Gastroesophageal sphincter (tissue), 4 donors: Measurements from ENCODE around the gene RNF223. TPM values are rescaled to one million over a fixed set of nuclear protein-coding genes. Genes with fewer than 3 reads are reported as not detected.

Experiments
- ATAC-seq: fragments of 150-250 bp; one replicate; pipeline ENCODE4 v1.9.1; 2016; ENCODE audit warnings: mild to moderate bottlenecking, moderate library complexity
- H3K27ac ChIP-seq, 4 donors: fragments of 200-600 bp; sonication (generic) in 3 of 4; 1 replicate in 3 of 4; 2 replicates in 1 of 4; pipeline ENCODE4 v1.5.1; 2016 to 2019
- H3K27me3 ChIP-seq: fragments of 200-600 bp; sonication (generic); one replicate; pipeline ENCODE4 v1.5.1; 2019
- H3K36me3 ChIP-seq, 2 donors: fragments of 200-600 bp; sonication (generic); one replicate each; pipeline ENCODE4 v1.5.1; 2019; ENCODE audit warnings: control low read depth in 1 of 2
- H3K4me1 ChIP-seq, 3 donors: fragments of 200-600 bp; sonication (generic); 1 replicate in 2 of 3; 2 replicates in 1 of 3; pipeline ENCODE4 v1.5.1; 2016 to 2019; ENCODE audit warnings: control low read depth in 2 of 3
- H3K4me3 ChIP-seq, 2 donors: fragments of 200-600 bp; sonication (generic); one replicate each; pipeline ENCODE4 v1.5.1; 2019; ENCODE audit warnings: mild to moderate bottlenecking in 1 of 2, moderate library complexity in 1 of 2
- H3K9me3 ChIP-seq, 3 donors: fragments of 200-600 bp; sonication (generic); one replicate each; pipeline ENCODE4 v1.5.1; 2017 to 2019; ENCODE audit warnings: control low read depth in 2 of 3
- CTCF ChIP-seq, 4 experiments: fragments of 200-600 bp in 2 of 4; fragments of 450-650 bp in 2 of 4; sonication (generic) in 1 of 4; IDR thresholded peaks; one replicate each; pipeline ENCODE4 v1.5.1; 2017 to 2019; ENCODE audit warnings: antibody characterized with exemption in 4 of 4, mild to moderate bottlenecking in 2 of 4, moderate library complexity in 2 of 4
- EP300 ChIP-seq: sonication (generic); formaldehyde crosslinking; IDR thresholded peaks from one replicate; pipeline ENCODE4 v1.6.1; 2017; ENCODE audit warnings: antibody characterized with exemption, mild to moderate bottlenecking
- POLR2A ChIP-seq, 2 donors: fragments of 450-650 bp; IDR thresholded peaks; one replicate each; pipeline ENCODE4 v1.6.1; 2017; ENCODE audit warnings: antibody characterized with exemption in 2 of 2, mild to moderate bottlenecking in 2 of 2, moderate library complexity in 1 of 2
- POLR2AphosphoS5 ChIP-seq: sonication (generic); formaldehyde crosslinking; IDR thresholded peaks from one replicate; pipeline ENCODE4 v1.6.1; 2017; ENCODE audit warnings: antibody characterized with exemption
- WGBS, 2 donors: methylation state at CpG; one replicate each; pipeline ENCODE4 v1.1.5; 2018; ENCODE audit warnings: low coverage in 1 of 2; 5-methylcytosine and 5-hydroxymethylcytosine counted together
- total RNA-seq, 4 donors: library from RNA; depleted of rRNA; stranded (reverse); fragments of >200 nt; gene quantifications; one replicate each; pipeline ENCODE4 v1.1.0, GENCODE V29; 2016

The RNF223 gene
- total RNA-seq, 4 donors from 2014 or later = 1.1 TPM; not detected in 3

GRCh38 chr1:1120866-1121591 is 46.9 kb upstream of the RNF223 start:
- Histone ChIP-seq H3K9me3 (no peaks in the 10 kb centered on the region), H3K36me3 (no peaks in the 10 kb centered on the region), H3K4me3 (no peak overlapping the region), H3K27me3 (peaks cover 65% of the 10 kb centered on the region), H3K4me1 (peaks cover 0 to 20% (median 6%) of the 10 kb centered on the region in 3 donors), H3K27ac (no peak overlapping the region)
- TF ChIP-seq EP300 = no peak
- no peak for TF ChIP-seq POLR2A (IDR thresholded peaks at IDR 0.05)
- no peak for TF ChIP-seq CTCF (IDR thresholded peaks at IDR 0.05)
- TF ChIP-seq POLR2AphosphoS5 = no peak
- no peak for ATAC-seq
- 60 to 70% methylated on average over 2 to 7 of the region's 25 CpGs for WGBS, 2 donors

GRCh38 chr1:1120096-1120495 is 46.0 kb upstream of the RNF223 start:
- WGBS, 2 donors = 75 to 81% methylated on average over 5 to 12 of the region's 16 CpGs
- Histone ChIP-seq H3K4me3 (no peak overlapping the region), H3K4me1 (peaks cover 0 to 25% (median 8%) of the 10 kb centered on the region in 3 donors), H3K9me3 (no peaks in the 10 kb centered on the region), H3K27ac (no peak overlapping the region), H3K27me3 (peaks cover 65% of the 10 kb centered on the region), H3K36me3 (no peaks in the 10 kb centered on the region)
- no peak for ATAC-seq
- TF ChIP-seq POLR2AphosphoS5 = no peak
- TF ChIP-seq CTCF (IDR thresholded peaks at IDR 0.05) = no peak
- no peak for TF ChIP-seq POLR2A (IDR thresholded peaks at IDR 0.05)
- TF ChIP-seq EP300 = no peak

GRCh38 chr1:1119272-1119890 is 45.3 kb upstream of the RNF223 start:
- H3K27ac ChIP-seq = no peak overlapping the region
- no peak for ATAC-seq
- peaks cover 0 to 32% (median 10%) of the 10 kb centered on the region in 3 donors for H3K4me1 ChIP-seq
- 69% methylated on average over 9 to 11 of the region's 20 CpGs for WGBS, 2 donors
- peaks cover 65% of the 10 kb centered on the region for H3K27me3 ChIP-seq
- no peak for TF ChIP-seq CTCF (IDR thresholded peaks at IDR 0.05)
- no peak for TF ChIP-seq POLR2AphosphoS5
- no peak for TF ChIP-seq POLR2A (IDR thresholded peaks at IDR 0.05)
- TF ChIP-seq EP300 = no peak
- H3K9me3 ChIP-seq = no peaks in the 10 kb centered on the region
- H3K4me3 ChIP-seq = no peak overlapping the region
- no peaks in the 10 kb centered on the region for H3K36me3 ChIP-seq

GRCh38 chr1:1118876-1119220 is 44.7 kb upstream of the RNF223 start:
- Histone ChIP-seq H3K4me1 (peaks cover 0 to 32% (median 10%) of the 10 kb centered on the region in 3 donors), H3K27ac (no peak overlapping the region), H3K9me3 (no peaks in the 10 kb centered on the region), H3K27me3 (peaks cover 65% of the 10 kb centered on the region), H3K4me3 (no peak overlapping the region), H3K36me3 (no peaks in the 10 kb centered on the region)
- TF ChIP-seq POLR2AphosphoS5 = no peak
- TF ChIP-seq EP300 = no peak
- no peak for TF ChIP-seq POLR2A (IDR thresholded peaks at IDR 0.05)
- no peak for TF ChIP-seq CTCF (IDR thresholded peaks at IDR 0.05)
- ATAC-seq = no peak
- WGBS, 2 donors = 84 to 96% methylated on average over 8 to 9 of the region's 11 CpGs
